H9 (cell line): ENCODE measurements around the gene PLXNA2. TPM values are rescaled to one million over a fixed set of nuclear protein-coding genes. Genes with fewer than 3 reads are reported as not detected.

Experiments
- DNase-seq: peaks from one replicate; pipeline ENCODE4 v3.0.0-alpha.2; 2017
- H2AFZ ChIP-seq: one replicate; pipeline ENCODE4 v1.6.1; 2013; ENCODE audit warnings: mild to moderate bottlenecking, low read length, control low read depth, moderate library complexity
- H2AK5ac ChIP-seq: 2 replicates; pipeline ENCODE4 v1.6.1; 2013; ENCODE audit warnings: low read length, control low read depth, mixed read lengths; ENCODE audit not compliant: insufficient read length
- H2BK120ac ChIP-seq: one replicate; pipeline ENCODE4 v1.6.1; 2013; ENCODE audit warnings: low read depth, mild to moderate bottlenecking, low read length, control low read depth, inconsistent platforms; ENCODE audit not compliant: poor library complexity, severe bottlenecking
- H2BK12ac ChIP-seq: 2 replicates; pipeline ENCODE4 v1.6.1; 2013; ENCODE audit warnings: low read length, control low read depth, mixed read lengths, low read depth; ENCODE audit not compliant: insufficient read length
- H2BK15ac ChIP-seq: 2 replicates; pipeline ENCODE4 v1.6.1; 2013; ENCODE audit warnings: low read depth, low read length, control low read depth
- H2BK20ac ChIP-seq: one replicate; pipeline ENCODE4 v1.6.1; 2013; ENCODE audit warnings: low read depth, mild to moderate bottlenecking, low read length, control low read depth, inconsistent platforms; ENCODE audit not compliant: poor library complexity, severe bottlenecking
- H2BK5ac ChIP-seq: 2 replicates; pipeline ENCODE4 v1.6.1; 2013; ENCODE audit warnings: low read length, control low read depth, mixed read lengths; ENCODE audit not compliant: insufficient read length
- H3K14ac ChIP-seq: 2 replicates; pipeline ENCODE4 v1.6.1; 2013; ENCODE audit warnings: low read length, control low read depth; ENCODE audit not compliant: insufficient read depth
- H3K18ac ChIP-seq: 2 replicates; pipeline ENCODE4 v1.6.1; 2013; ENCODE audit warnings: low read depth, mild to moderate bottlenecking, mixed read lengths, low read length, control low read depth; ENCODE audit not compliant: insufficient read length
- H3K23ac ChIP-seq: 2 replicates; pipeline ENCODE4 v1.6.1; 2013; ENCODE audit warnings: low read length, control low read depth, mixed read lengths, low read depth; ENCODE audit not compliant: insufficient read length
- H3K23me2 ChIP-seq: 2 replicates; pipeline ENCODE4 v1.6.1; 2013; ENCODE audit warnings: low read depth, mild to moderate bottlenecking, mixed read lengths, low read length, control low read depth; ENCODE audit not compliant: insufficient read length, poor library complexity, severe bottlenecking
- H3K27ac ChIP-seq: 2 replicates; pipeline ENCODE4 v1.5.1; 2013; ENCODE audit warnings: low read length, control low read depth, mixed read lengths, low read depth; ENCODE audit not compliant: insufficient read length
- H3K27me3 ChIP-seq: 2 replicates; pipeline ENCODE4 v1.6.1; 2013; ENCODE audit warnings: low read length, control low read depth, inconsistent platforms; ENCODE audit not compliant: insufficient read depth
- H3K4ac ChIP-seq: 2 replicates; pipeline ENCODE4 v1.6.1; 2013; ENCODE audit warnings: low read depth, mild to moderate bottlenecking, control low read depth, inconsistent platforms, low read length, moderate library complexity
- H3K4me1 ChIP-seq: 2 replicates; pipeline ENCODE4 v1.6.1; 2013; ENCODE audit warnings: low read length, control low read depth, inconsistent platforms; ENCODE audit not compliant: insufficient read depth
- H3K4me2 ChIP-seq: 2 replicates; pipeline ENCODE4 v1.6.1; 2013; ENCODE audit warnings: low read length, control low read depth, mixed read lengths; ENCODE audit not compliant: insufficient read length, insufficient read depth
- H3K56ac ChIP-seq: 2 replicates; pipeline ENCODE4 v1.6.1; 2013; ENCODE audit warnings: low read depth, mild to moderate bottlenecking, mixed read lengths, low read length, control low read depth; ENCODE audit not compliant: insufficient read length
- H3K79me1 ChIP-seq: 2 replicates; pipeline ENCODE4 v1.6.1; 2013; ENCODE audit warnings: low read depth, mild to moderate bottlenecking, moderate library complexity, low read length, control low read depth, inconsistent platforms; ENCODE audit not compliant: insufficient read depth, poor library complexity, severe bottlenecking
- H3K79me2 ChIP-seq: 2 replicates; pipeline ENCODE4 v1.6.1; 2013; ENCODE audit warnings: low read length, control low read depth, inconsistent platforms; ENCODE audit not compliant: insufficient read depth
- H3K9ac ChIP-seq: 2 replicates; pipeline ENCODE4 v1.6.1; 2013; ENCODE audit warnings: low read length, control low read depth, mixed read lengths; ENCODE audit not compliant: insufficient read length; ENCODE audit errors: extremely low read depth
- H3K9me3 ChIP-seq: one replicate; pipeline ENCODE4 v1.6.1; 2013; ENCODE audit warnings: low read depth, low read length, inconsistent platforms; ENCODE audit not compliant: control insufficient read depth
- H3T11ph ChIP-seq: one replicate; pipeline ENCODE4 v1.6.1; 2013; ENCODE audit warnings: mild to moderate bottlenecking, low read length, control low read depth, inconsistent platforms
- H4K20me1 ChIP-seq: one replicate; pipeline ENCODE4 v1.6.1; 2013; ENCODE audit not compliant: control insufficient read depth, insufficient read length, insufficient read depth
- H4K5ac ChIP-seq: 2 replicates; pipeline ENCODE4 v1.6.1; 2013; ENCODE audit warnings: low read depth, mild to moderate bottlenecking, mixed read lengths, low read length, control low read depth; ENCODE audit not compliant: insufficient read length
- H4K8ac ChIP-seq: replicated peaks from 2 replicates; pipeline ENCODE4 v1.6.1; 2013; ENCODE audit warnings: low read length, control low read depth, mixed read lengths, low read depth; ENCODE audit not compliant: insufficient read length
- H4K91ac ChIP-seq: 2 replicates; pipeline ENCODE4 v1.6.1; 2013; ENCODE audit warnings: low read depth, mild to moderate bottlenecking, moderate library complexity, mixed read lengths, low read length, control low read depth; ENCODE audit not compliant: insufficient read length
- H3K27ac Mint-ChIP-seq, 3 experiments: 2 replicates in 2 of 3; 3 replicates in 1 of 3; pipeline ENCODE4 v1.8.0; 2020 to 2021; ENCODE audit warnings: mixed read lengths in 3 of 3, mild to moderate bottlenecking in 1 of 3, moderate library complexity in 1 of 3
- H3K27me3 Mint-ChIP-seq: 2 replicates; pipeline ENCODE4 v1.8.0; 2021; ENCODE audit warnings: low read depth, mild to moderate bottlenecking, moderate library complexity, mixed read lengths
- H3K36me3 Mint-ChIP-seq, 3 experiments: 2 replicates in 2 of 3; 3 replicates in 1 of 3; pipeline ENCODE4 v1.8.0; 2020 to 2021; ENCODE audit warnings: low read depth in 3 of 3, mixed read lengths in 3 of 3; ENCODE audit not compliant: insufficient read depth in 1 of 3
- H3K4me1 Mint-ChIP-seq, 2 experiments: 2 replicates each; pipeline ENCODE4 v1.8.0; 2020; ENCODE audit warnings: mixed read lengths in 2 of 2
- H3K4me3 Mint-ChIP-seq, 2 experiments: 2 replicates in 1 of 2; 3 replicates in 1 of 2; pipeline ENCODE4 v1.8.0; 2020 to 2021; ENCODE audit warnings: mild to moderate bottlenecking in 2 of 2, mixed read lengths in 2 of 2, moderate library complexity in 1 of 2
- H3K9me3 Mint-ChIP-seq, 2 experiments: 2 replicates in 1 of 2; 3 replicates in 1 of 2; pipeline ENCODE4 v1.8.0; 2020; ENCODE audit warnings: mild to moderate bottlenecking in 2 of 2, mixed read lengths in 2 of 2, moderate library complexity in 1 of 2
- CTCF ChIP-seq: fragments of 200-600 bp; sonication (generic); conservative IDR thresholded peaks from 3 replicates; pipeline ENCODE4 v1.8.0; 2021; ENCODE audit warnings: antibody characterized with exemption, mild to moderate bottlenecking
- total RNA-seq: library from RNA; stranded (reverse); gene quantifications from 2 replicates; pipeline ENCODE4 v1.2.1, GENCODE V29; 2021

PLXNA2 gene
- total RNA-seq, 1 experiment from 2014 or later = 0.57 TPM

DNA sequence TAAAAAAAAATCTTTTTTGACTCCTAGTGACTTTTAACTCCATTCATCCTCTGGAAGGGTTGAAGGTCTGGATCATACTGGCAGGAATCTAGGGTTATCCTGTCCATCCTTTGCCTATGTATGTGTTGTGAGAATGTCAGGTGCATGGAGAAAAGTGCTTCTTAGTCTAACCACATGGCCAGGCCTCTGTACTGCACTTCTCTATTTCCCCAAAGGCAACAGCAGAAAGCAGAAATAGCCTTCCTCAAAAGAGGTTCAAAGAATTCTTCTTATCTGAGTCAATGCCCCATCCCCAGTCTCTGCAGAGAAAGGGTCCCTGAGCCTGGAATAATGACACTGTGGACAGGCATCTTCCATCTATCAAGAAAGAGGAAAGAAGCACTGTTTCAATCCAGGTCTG, 247.5 kb downstream of the PLXNA2 start:
- Mint-ChIP-seq H3K36me3 (peaks cover 0 to 4% (median 0%) of the 10 kb centered on the region in 3 experiments; a peak in 1 of 7 replicates), H3K9me3 (peaks cover 4 to 7% of the 10 kb centered on the region in 2 experiments; a peak in 3 of 5 replicates), H3K27me3 (peaks cover 11% of the 10 kb centered on the region), H3K27ac (no peak overlapping the region), H3K4me1 (peaks cover 26 to 28% of the 10 kb centered on the region in 2 experiments), H3K4me3 (no peak overlapping the region)
- Histone ChIP-seq H4K91ac (no peak overlapping the region), H2BK20ac (no peak overlapping the region), H3K27ac (no peak overlapping the region), H3K23me2 (no peaks in the 10 kb centered on the region), H3K4me1 (peaks cover 2% of the 10 kb centered on the region; the same call in 1 of the 2 replicates), H3T11ph (no peak overlapping the region), H3K9ac (no peak overlapping the region), H4K20me1 (peaks cover 2% of the 10 kb centered on the region), H3K23ac (no peak overlapping the region), H2BK15ac (no peak overlapping the region), H3K79me2 (no peaks in the 10 kb centered on the region), H3K9me3 (no peaks in the 10 kb centered on the region), H3K18ac (no peak overlapping the region), H2BK120ac (no peak overlapping the region), H2AK5ac (no peak overlapping the region), H2BK5ac (no peak overlapping the region), H3K4ac (no peak overlapping the region), H4K5ac (no peak overlapping the region), H4K8ac (no peak overlapping the region), H3K14ac (no peak overlapping the region), H2BK12ac (no peak overlapping the region), H3K27me3 (no peaks in the 10 kb centered on the region), H3K79me1 (no peaks in the 10 kb centered on the region), H3K56ac (no peak overlapping the region), H2AFZ (no peak overlapping the region), H3K4me2 (no peak overlapping the region)
- TF ChIP-seq CTCF = no peak
- no peak for DNase-seq
